Raji (cell line): Measurements from ENCODE around the gene SDF4.

Experiments used
- POLR2A ChIP-seq: IDR thresholded peaks from 2 replicates; pipeline ENCODE4 v1.6.1; 2011; ENCODE audit warnings: low read depth, low read length, control low read depth; ENCODE audit not compliant: insufficient read depth

SDF4 gene

GRCh38 chr1:1189111-1189510 is 42.7 kb downstream of the SDF4 start:
- no peak for TF ChIP-seq POLR2A

GRCh38 chr1:1187938-1188337 is 43.9 kb downstream of the SDF4 start:
- TF ChIP-seq POLR2A = no peak

- TF ChIP-seq POLR2A = no peak
Observed at GRCh38 chr1:1185101-1185765, 46.6 kb downstream of the SDF4 start.

GRCh38 chr1:1183833-1184775 is 47.7 kb downstream of the SDF4 start:
- TF ChIP-seq POLR2A = no peak

GRCh38 chr1:1183221-1183747 is 48.5 kb downstream of the SDF4 start:
- no peak for TF ChIP-seq POLR2A

- no peak for TF ChIP-seq POLR2A
Observed at GRCh38 chr1:1182491-1183220, 49.1 kb downstream of the SDF4 start.

GRCh38 chr1:1181938-1182410 is 49.8 kb downstream of the SDF4 start:
- TF ChIP-seq POLR2A = no peak

- no peak for TF ChIP-seq POLR2A
Observed at GRCh38 chr1:1181129-1181937, 50.5 kb downstream of the SDF4 start.

GRCh38 chr1:1179983-1180861 is 51.6 kb downstream of the SDF4 start:
- no peak for TF ChIP-seq POLR2A

- TF ChIP-seq POLR2A = no peak
Observed at GRCh38 chr1:1179346-1179982, 52.3 kb downstream of the SDF4 start.

- TF ChIP-seq POLR2A = no peak
Observed at GRCh38 chr1:1178794-1179331, 52.9 kb downstream of the SDF4 start.

- TF ChIP-seq POLR2A = no peak
Observed at GRCh38 chr1:1177452-1178206, 54.2 kb downstream of the SDF4 start.

- TF ChIP-seq POLR2A = no peak
Observed at GRCh38 chr1:1176931-1177330, 54.9 kb downstream of the SDF4 start.
